Right lobe of liver (tissue), 4 donors: ENCODE measurements around the gene PDE4B.

Source experiments
- POLR2A ChIP-seq: fragments of 450-650 bp; IDR thresholded peaks from one replicate; pipeline ENCODE4 v1.6.1; 2017; ENCODE audit warnings: antibody characterized with exemption, mild to moderate bottlenecking
- TF ChIP-seq, protein P1 (sequence below), 4 donors: fragments of 200-600 bp in 3 of 4; fragments of 450-650 bp in 1 of 4; IDR thresholded peaks; one replicate each; pipeline versions ENCODE4 v1.5.1 to v1.8.0; 2016 to 2022; ENCODE audit warnings: antibody characterized with exemption in 4 of 4, mild to moderate bottlenecking in 2 of 4
- donor health status: DM: no; HTN: no; CAD: no.
- donor health status: DM: no; HTN: no; CAD: no.
- donor health status: DM: no; HTN: yes; CAD: no.

DNA sequence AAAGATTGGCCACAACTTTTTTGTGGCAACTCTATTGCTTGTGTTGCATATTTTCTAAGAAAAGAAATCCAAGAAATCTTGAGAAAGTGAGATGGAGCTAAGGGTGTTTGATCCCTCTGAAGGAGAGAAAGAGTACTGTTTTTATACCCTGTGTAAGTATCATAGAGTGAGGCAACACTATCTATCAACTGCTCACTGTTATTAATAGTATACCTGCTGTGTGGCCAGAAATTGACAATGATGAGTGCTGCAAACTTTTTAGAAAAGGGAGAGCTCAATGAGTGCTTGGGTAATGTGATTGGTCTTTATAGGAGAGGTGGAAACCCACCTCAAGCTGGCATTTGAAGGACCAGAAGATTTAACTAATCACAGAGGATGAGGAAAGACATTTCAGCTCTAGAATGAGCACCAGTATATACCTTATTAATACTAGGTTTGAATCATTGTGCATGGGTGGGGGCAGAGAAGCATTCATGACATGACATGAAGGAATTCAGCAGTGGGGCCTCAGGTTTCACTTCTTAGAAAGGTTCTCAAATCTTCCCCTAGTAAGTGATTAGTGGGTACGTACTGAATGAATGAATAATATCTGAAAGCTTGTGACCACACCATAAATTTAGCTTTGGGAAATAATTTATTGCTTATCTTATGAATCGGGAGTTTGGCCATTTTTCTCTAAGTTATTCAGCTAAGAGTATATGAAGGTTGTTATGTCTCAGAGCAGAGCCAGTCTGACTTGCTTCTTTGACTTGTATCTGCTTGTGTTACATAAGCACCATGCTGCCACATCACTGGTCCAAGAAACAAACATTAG is 572.1 kb downstream of the PDE4B start:
- TF ChIP-seq, protein P1, sequence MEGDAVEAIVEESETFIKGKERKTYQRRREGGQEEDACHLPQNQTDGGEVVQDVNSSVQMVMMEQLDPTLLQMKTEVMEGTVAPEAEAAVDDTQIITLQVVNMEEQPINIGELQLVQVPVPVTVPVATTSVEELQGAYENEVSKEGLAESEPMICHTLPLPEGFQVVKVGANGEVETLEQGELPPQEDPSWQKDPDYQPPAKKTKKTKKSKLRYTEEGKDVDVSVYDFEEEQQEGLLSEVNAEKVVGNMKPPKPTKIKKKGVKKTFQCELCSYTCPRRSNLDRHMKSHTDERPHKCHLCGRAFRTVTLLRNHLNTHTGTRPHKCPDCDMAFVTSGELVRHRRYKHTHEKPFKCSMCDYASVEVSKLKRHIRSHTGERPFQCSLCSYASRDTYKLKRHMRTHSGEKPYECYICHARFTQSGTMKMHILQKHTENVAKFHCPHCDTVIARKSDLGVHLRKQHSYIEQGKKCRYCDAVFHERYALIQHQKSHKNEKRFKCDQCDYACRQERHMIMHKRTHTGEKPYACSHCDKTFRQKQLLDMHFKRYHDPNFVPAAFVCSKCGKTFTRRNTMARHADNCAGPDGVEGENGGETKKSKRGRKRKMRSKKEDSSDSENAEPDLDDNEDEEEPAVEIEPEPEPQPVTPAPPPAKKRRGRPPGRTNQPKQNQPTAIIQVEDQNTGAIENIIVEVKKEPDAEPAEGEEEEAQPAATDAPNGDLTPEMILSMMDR (IDR thresholded peaks at IDR 0.05), result no peak
- TF ChIP-seq POLR2A, result no peak
